HG02938 (cell line): ENCODE data around the gene CTSC.
A peak's percentile ranks its signal among the peaks of the same experiment; 100 is the strongest.
"Not testable (repeated sequence)": the region's sequence is repeated elsewhere in the genome, so short reads cannot be mapped to it uniquely, and the experiment has no call there.

Source experiments
- ATAC-seq: cut with Tn5 transposase; IDR thresholded peaks from one replicate; pipeline ENCODE4 v1.9.1; 2021; ENCODE audit warnings: mild to moderate bottlenecking, moderate library complexity; ENCODE audit not compliant: unreplicated experiment

The CTSC gene

GRCh38 chr11:88353386-88353785 is 15.8 kb upstream of the CTSC start:
- ATAC-seq = no peak

- no peak for ATAC-seq
These were observed 14.6 kb upstream of the CTSC start for GRCh38 chr11:88352139-88352538.

GRCh38 chr11:88348870-88349269 is 11.3 kb upstream of the CTSC start:
- ATAC-seq = no peak

GRCh38 chr11:88345949-88346348 is 8.4 kb upstream of the CTSC start:
- ATAC-seq = peak; percentile 89

GRCh38 chr11:88345408-88345807 is 7.9 kb upstream of the CTSC start:
- no peak for ATAC-seq

GRCh38 chr11:88344869-88345268 is 7.3 kb upstream of the CTSC start:
- ATAC-seq = no peak

GRCh38 chr11:88341522-88342251 is 4.2 kb upstream of the CTSC start:
- ATAC-seq = no peak

- ATAC-seq = no peak
These were observed 2.9 kb upstream of the CTSC start for GRCh38 chr11:88340366-88340935.

- peak; percentile 25 for ATAC-seq
These were observed 592 bp upstream of the CTSC start for GRCh38 chr11:88337987-88338668.

- no peak for ATAC-seq
These were observed 2.3 kb downstream of the CTSC start for GRCh38 chr11:88335284-88335683.

- no peak for ATAC-seq
These were observed 3.7 kb downstream of the CTSC start for GRCh38 chr11:88333862-88334261.

GRCh38 chr11:88332851-88333250 is 4.7 kb downstream of the CTSC start:
- no peak for ATAC-seq

GRCh38 chr11:88330826-88331428 is 6.6 kb downstream of the CTSC start:
- no peak for ATAC-seq

- ATAC-seq = no peak
These were observed 7.8 kb downstream of the CTSC start for GRCh38 chr11:88329563-88330250.

- ATAC-seq = no peak
These were observed 9.9 kb downstream of the CTSC start for GRCh38 chr11:88327462-88328143.

GRCh38 chr11:88327061-88327460 is 10.5 kb downstream of the CTSC start:
- ATAC-seq = no peak

GRCh38 chr11:88326099-88326498 is 11.4 kb downstream of the CTSC start:
- no peak for ATAC-seq

- ATAC-seq = no peak
These were observed 12.8 kb downstream of the CTSC start for GRCh38 chr11:88324562-88325345.

GRCh38 chr11:88322881-88323280 is 14.7 kb downstream of the CTSC start:
- ATAC-seq = not testable (repeated sequence)

- not testable (repeated sequence) for ATAC-seq
These were observed 16.1 kb downstream of the CTSC start for GRCh38 chr11:88321412-88321811.
